MG63 (cell line): ENCODE results near the gene PPP2R5C. TPM values are rescaled to one million over a fixed set of nuclear protein-coding genes. Genes with fewer than 3 reads are reported as not detected.
"Not testable (repeated sequence)": the region's sequence is repeated elsewhere in the genome, so short reads cannot be mapped to it uniquely, and the experiment has no call there.

Experiments
- DNase-seq: peaks from one replicate; pipeline ENCODE4 v3.0.0-alpha.2; 2020
- H3K27me3 ChIP-seq: fragments of 250-450 bp; sonication (Bioruptor Pico); 2 replicates; pipeline ENCODE4 v1.5.1; 2020; ENCODE audit warnings: mild to moderate bottlenecking, moderate library complexity
- H3K36me3 ChIP-seq: fragments of 250-450 bp; sonication (Bioruptor Pico); 2 replicates; pipeline ENCODE4 v1.5.1; 2020; ENCODE audit warnings: mild to moderate bottlenecking, moderate library complexity
- H3K4me3 ChIP-seq: fragments of 250-450 bp; sonication (Bioruptor Pico); 2 replicates; pipeline ENCODE4 v1.5.1; 2020; ENCODE audit warnings: mild to moderate bottlenecking, moderate library complexity
- H3K9me3 ChIP-seq: fragments of 250-450 bp; sonication (Bioruptor Pico); 2 replicates; pipeline ENCODE4 v1.5.1; 2020; ENCODE audit warnings: mild to moderate bottlenecking, moderate library complexity
- total RNA-seq: library from RNA; depleted of rRNA; stranded (reverse); fragments of >200 nt; shearing (Covaris generic); gene quantifications from 2 replicates; pipeline ENCODE4 v1.2.3, GENCODE V29; 2014; ENCODE audit warnings: low replicate concordance; rRNA removed

PPP2R5C gene
- 53.3 and 72.1 TPM in 2 replicates for total RNA-seq

- peak within 1 kb of the TSS; percentile 74 for H3K4me3 ChIP-seq
- H3K9me3 ChIP-seq: no peaks in the 10 kb centered on the region
- H3K27me3 ChIP-seq: no peaks in the 10 kb centered on the region; the same call in 1 of the 2 replicates
- DNase-seq: peak; percentile 84
- H3K36me3 ChIP-seq: no peaks in the 10 kb centered on the region
These were observed at the start of gene PPP2R5C for GRCh38 chr14:101761032-101761880. TSS of gene PPP2R5C (plus strand) at chr14:101761709. CDS start at chr14:101761894, 185 bp downstream.

- not testable (repeated sequence) for DNase-seq, H3K9me3 ChIP-seq, H3K4me3 ChIP-seq, H3K27me3 ChIP-seq, H3K36me3 ChIP-seq
These were observed 49.7 kb upstream of the PPP2R5C start for GRCh38 chr14:101711857-101712233.

- not testable (repeated sequence) for H3K27me3 ChIP-seq, H3K9me3 ChIP-seq, DNase-seq
These were observed 49.2 kb upstream of the PPP2R5C start for GRCh38 chr14:101712341-101712740.

GRCh38 chr14:101713091-101713490 lies 48.4 kb upstream of the PPP2R5C start:
- H3K4me3 ChIP-seq, H3K9me3 ChIP-seq, DNase-seq, H3K36me3 ChIP-seq, H3K27me3 ChIP-seq: not testable (repeated sequence)

More at GRCh38 chr14:101712341-101712740, 49.2 kb upstream of the PPP2R5C start:
- not testable (repeated sequence) for H3K36me3 ChIP-seq, H3K4me3 ChIP-seq

GRCh38 chr14:101713621-101714349 lies 47.7 kb upstream of the PPP2R5C start:
- DNase-seq: no peak
- no peak overlapping the region for H3K4me3 ChIP-seq
- H3K36me3 ChIP-seq: no peaks in the 10 kb centered on the region
- H3K9me3 ChIP-seq: no peaks in the 10 kb centered on the region
- no peaks in the 10 kb centered on the region for H3K27me3 ChIP-seq

- no peaks in the 10 kb centered on the region for H3K9me3 ChIP-seq
- DNase-seq: no peak
- H3K27me3 ChIP-seq: no peaks in the 10 kb centered on the region
- no peaks in the 10 kb centered on the region for H3K36me3 ChIP-seq
- H3K4me3 ChIP-seq: no peak overlapping the region
These were observed 47.1 kb upstream of the PPP2R5C start for GRCh38 chr14:101714394-101714793.

- no peaks in the 10 kb centered on the region for H3K27me3 ChIP-seq
- no peak overlapping the region for H3K4me3 ChIP-seq
- DNase-seq: no peak
- H3K9me3 ChIP-seq: no peaks in the 10 kb centered on the region
- no peaks in the 10 kb centered on the region for H3K36me3 ChIP-seq
These were observed 46.1 kb upstream of the PPP2R5C start for GRCh38 chr14:101715210-101716076.

GRCh38 chr14:101716077-101716950 lies 45.2 kb upstream of the PPP2R5C start:
- no peak for DNase-seq
- Histone ChIP-seq H3K9me3 (no peaks in the 10 kb centered on the region), H3K4me3 (no peak overlapping the region), H3K36me3 (no peaks in the 10 kb centered on the region), H3K27me3 (no peaks in the 10 kb centered on the region)

GRCh38 chr14:101716956-101717662 lies 44.4 kb upstream of the PPP2R5C start:
- H3K36me3 ChIP-seq: no peaks in the 10 kb centered on the region
- no peaks in the 10 kb centered on the region for H3K9me3 ChIP-seq
- no peaks in the 10 kb centered on the region for H3K27me3 ChIP-seq
- no peak overlapping the region for H3K4me3 ChIP-seq
- DNase-seq: no peak

- Histone ChIP-seq H3K4me3 (no peak overlapping the region), H3K36me3 (no peaks in the 10 kb centered on the region), H3K9me3 (no peaks in the 10 kb centered on the region), H3K27me3 (no peaks in the 10 kb centered on the region)
- no peak for DNase-seq
These were observed 43.6 kb upstream of the PPP2R5C start for GRCh38 chr14:101717663-101718490.

- Histone ChIP-seq H3K9me3 (no peaks in the 10 kb centered on the region), H3K36me3 (no peaks in the 10 kb centered on the region), H3K4me3 (no peak overlapping the region), H3K27me3 (no peaks in the 10 kb centered on the region)
- no peak for DNase-seq
These were observed 42.4 kb upstream of the PPP2R5C start for GRCh38 chr14:101719045-101719645.

- no peaks in the 10 kb centered on the region for H3K27me3 ChIP-seq
- H3K9me3 ChIP-seq: no peaks in the 10 kb centered on the region
- H3K36me3 ChIP-seq: no peaks in the 10 kb centered on the region
- no peak overlapping the region for H3K4me3 ChIP-seq
- DNase-seq: no peak
These were observed 41.8 kb upstream of the PPP2R5C start for GRCh38 chr14:101719708-101720107.

GRCh38 chr14:101721111-101721510 lies 40.4 kb upstream of the PPP2R5C start:
- Histone ChIP-seq H3K36me3 (no peaks in the 10 kb centered on the region), H3K27me3 (no peaks in the 10 kb centered on the region), H3K4me3 (no peak overlapping the region), H3K9me3 (no peaks in the 10 kb centered on the region)
- no peak for DNase-seq

GRCh38 chr14:101721951-101722661 lies 39.4 kb upstream of the PPP2R5C start:
- no peaks in the 10 kb centered on the region for H3K36me3 ChIP-seq
- no peaks in the 10 kb centered on the region for H3K27me3 ChIP-seq
- H3K9me3 ChIP-seq: no peaks in the 10 kb centered on the region
- peak; percentile 34 for DNase-seq
- H3K4me3 ChIP-seq: no peak overlapping the region
